GM19099 (cell line): Measurements from ENCODE around the gene CA12.

Experiments used
- POLR2A ChIP-seq: IDR thresholded peaks from 3 replicates; pipeline ENCODE4 v1.6.1; 2011; ENCODE audit warnings: low read depth; ENCODE audit not compliant: insufficient read length; ENCODE audit errors: extremely low read depth

CA12 gene

GRCh38 chr15:63381301-63382204 lies at the start of gene CA12:
Gene CA12 (minus strand): TSS chr15:63381846. CDS start chr15:63381720, 126 bp downstream.
- TF ChIP-seq POLR2A: no peak

DNA sequence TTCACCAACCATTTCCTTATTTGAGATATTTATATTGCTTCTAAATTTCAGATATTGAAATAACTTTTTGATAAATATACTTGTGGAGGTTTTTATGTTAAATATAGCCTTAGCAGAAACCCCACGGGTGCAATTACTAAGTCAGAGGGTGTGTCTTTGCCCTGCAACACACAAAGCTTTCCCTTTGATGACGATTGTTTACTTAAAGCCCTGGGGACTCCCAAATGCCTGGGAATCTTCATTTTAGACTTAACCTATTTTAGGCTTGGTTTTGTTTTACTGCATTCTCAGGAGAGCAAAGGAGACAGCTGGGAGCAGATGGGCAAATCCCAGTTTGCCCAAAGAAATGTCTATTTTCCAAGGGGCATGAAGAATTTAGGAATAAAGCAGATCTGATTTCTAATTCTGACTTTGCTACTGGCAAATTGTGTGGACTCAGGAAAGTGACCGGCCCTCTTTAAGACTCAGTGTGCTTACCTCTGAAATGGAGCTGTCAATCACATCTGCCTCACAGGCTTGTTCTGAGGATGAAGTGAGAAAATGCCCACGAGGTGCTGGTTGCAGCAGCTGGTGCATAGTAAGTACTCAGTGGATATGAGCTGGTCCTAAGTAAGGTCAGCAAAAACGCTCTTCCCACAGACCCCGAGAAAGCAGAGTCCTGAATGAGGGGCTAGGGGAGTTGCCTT lies 49.3 kb upstream of the CA12 start:
- no peak for TF ChIP-seq POLR2A

DNA sequence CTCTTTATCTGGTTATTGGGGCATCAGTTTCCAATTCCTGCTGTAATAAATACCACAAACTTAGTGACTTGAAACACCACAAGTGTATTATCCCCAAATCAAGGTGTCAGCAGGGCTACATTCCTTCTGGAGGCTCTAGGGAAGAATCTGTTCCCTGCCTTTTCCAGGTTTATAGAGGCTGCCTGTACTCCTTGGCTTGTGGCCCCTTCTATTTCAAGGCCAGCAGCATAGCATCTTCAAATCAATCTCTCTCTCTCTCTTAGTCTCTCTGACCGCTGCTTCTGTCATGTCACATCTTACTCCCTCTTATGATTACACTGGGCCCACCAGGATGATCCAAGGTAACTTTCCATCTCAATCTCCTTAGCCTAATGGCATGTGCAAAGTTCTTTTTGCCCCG lies 44.9 kb upstream of the CA12 start:
- TF ChIP-seq POLR2A: no peak

DNA sequence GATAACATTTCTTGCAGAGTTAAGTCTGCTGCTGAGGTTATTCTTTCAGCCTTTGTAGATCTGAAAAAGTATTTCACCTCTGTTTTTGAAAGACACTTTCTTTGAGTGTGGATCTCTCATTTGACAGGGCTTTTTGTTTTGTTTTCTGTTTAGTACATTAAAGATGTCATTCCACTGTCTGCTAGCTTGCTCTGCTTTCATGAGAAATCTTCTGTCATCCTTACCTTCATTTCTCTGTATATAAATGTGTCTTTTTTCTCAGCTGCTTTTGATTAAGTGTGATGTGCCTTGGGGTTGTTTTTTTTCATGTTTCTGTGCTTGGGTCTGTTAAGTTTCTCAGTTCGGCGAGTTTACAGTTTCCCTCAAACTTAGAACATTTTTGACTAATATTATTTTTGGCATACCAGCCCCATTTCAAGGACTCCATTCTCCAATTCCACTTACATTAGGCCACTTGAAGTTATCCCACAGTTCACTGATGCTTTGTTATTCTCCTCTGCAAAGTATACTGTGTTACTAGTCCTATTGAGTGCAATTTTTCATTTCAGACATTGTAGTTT lies 43.9 kb upstream of the CA12 start:
- no peak for TF ChIP-seq POLR2A

DNA sequence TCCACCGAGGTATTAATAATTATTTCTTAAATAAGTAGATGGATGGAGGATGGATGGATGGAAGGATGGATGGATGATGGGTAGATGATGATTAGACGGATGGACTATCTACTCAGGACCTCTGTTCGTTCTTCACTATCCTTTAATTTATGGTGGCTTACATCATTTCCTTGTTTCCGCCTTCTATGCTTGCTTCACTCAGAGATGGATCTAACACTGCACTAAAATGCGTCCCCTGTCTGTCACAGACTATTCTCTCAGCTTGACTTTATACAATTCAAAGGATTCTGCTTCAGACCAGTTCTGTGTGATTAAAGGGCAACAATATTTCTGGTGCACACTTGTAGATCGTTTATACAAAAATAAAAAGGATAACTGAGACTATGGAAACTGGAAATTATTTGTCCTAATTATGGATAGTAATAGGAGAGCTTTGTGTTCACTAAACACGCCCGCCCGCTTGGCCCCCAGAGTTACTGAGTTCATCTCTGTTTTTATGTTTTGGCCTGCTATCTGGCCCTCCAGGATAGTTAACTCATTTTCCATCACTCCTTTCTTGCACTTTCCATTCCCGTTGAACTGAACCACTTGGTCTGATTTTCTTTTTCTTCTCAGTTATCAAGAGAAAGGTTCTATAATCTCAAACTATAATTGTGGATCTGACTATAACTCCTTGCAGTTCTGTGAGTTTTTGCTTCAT lies 41.4 kb upstream of the CA12 start:
- TF ChIP-seq POLR2A: no peak

DNA sequence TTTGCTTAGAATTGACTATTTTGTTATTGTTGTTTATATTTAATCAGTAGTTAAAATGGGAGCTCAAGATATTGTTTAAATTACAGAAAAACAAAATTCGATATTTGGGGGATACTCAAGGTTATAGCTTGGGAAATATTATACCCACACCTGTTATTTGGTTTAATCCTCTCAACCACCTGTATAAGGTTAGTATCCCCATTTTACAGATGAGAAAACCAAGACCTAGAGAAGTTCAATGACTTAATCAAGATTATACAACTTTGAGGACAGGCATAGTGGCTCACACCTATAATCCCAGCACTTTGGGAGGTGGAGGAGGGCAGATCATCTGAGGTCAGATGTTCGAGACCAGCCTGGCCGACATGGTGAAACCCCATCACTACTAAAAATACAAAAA lies 39.8 kb upstream of the CA12 start:
- no peak for TF ChIP-seq POLR2A

DNA sequence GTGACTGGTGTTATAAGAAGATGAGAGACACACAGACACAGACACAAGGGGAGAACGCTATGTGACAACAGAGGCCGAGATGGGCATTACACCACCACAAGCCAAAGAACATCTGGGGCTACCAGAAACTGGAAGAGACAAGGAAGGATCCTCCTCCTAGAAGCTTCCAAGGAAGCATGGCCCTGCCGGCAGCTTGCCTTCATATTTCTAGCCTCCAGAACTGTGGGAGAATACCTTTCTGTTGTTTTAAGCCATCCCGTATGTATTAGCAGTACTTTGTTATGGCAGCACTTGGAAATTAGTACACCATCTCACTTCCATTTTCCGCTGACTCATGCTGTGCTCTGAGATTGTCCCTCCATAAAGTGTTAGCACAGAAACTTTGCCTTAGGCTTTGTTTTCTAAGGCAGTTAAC lies 38.7 kb upstream of the CA12 start:
- no peak for TF ChIP-seq POLR2A

DNA sequence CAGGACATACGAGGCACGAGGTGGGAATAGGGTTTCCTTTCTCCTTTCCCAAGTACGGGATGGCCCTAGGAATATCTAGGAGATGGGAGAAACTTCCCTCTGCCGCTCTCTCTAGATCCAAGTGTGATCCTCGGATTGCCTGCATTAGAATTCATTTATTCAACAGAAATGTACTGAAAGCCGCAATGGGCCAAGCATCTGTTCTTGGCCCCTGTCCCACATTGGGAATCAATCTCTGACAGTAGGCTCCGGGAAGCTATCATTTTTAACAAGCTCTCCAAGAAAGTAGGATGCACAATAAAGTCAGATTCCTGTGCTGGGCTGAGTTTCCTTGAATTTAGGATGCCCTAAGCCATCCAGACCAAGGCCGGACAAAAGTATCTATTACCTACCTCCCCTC lies 37.2 kb upstream of the CA12 start:
- TF ChIP-seq POLR2A: no peak

- TF ChIP-seq POLR2A: no peak
These were observed 36.1 kb upstream of the CA12 start for GRCh38 chr15:63417721-63418120.

DNA sequence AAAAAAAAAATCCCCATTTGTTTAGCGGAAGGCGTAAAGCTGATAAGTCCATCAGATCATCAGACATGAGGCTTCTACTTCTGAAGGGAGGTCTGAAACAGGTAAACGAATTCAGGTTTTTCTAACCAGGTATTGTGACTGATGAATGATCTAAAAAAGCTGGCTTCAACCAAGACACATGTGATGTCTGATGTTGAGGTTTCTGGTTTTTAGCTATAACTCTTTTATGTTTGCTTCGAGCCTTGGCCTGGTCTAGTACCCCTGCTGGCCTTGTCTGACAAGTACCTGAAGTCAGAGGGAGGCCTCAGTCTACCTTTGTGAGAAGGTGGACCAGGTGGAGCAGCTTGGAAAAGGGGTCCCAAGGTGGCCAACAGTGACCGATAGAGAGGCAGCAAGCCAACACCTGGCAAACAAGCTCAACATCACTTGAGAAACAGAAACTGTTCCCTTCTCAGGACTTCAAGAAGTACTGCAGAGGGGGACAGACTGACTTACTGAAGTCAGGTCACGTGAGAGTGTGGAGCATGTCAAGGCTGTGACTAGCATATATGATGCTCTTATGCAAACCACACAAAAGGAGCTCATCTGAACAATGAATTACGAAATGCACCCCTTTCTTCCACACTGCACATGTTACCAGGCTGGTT lies 33.0 kb upstream of the CA12 start:
- no peak for TF ChIP-seq POLR2A

DNA sequence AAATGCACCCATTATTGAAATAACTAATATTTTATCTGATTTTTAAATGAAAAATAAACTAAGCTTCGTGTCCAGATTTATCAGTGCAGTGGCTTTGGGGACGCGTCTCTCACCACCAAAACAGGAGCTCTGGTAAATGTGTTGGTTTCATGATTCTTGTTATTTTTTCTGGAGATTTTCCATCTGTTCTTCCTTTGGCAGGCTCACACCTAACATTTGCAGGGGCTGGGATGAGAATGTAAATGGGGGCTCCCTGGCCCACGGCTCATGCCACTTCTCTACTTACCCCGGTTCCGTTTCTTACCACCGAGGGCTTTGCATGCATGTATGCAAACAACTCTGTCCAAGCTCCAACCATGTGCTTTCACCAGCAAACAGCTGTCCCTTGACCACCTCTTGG lies 30.9 kb upstream of the CA12 start:
- TF ChIP-seq POLR2A: no peak

DNA sequence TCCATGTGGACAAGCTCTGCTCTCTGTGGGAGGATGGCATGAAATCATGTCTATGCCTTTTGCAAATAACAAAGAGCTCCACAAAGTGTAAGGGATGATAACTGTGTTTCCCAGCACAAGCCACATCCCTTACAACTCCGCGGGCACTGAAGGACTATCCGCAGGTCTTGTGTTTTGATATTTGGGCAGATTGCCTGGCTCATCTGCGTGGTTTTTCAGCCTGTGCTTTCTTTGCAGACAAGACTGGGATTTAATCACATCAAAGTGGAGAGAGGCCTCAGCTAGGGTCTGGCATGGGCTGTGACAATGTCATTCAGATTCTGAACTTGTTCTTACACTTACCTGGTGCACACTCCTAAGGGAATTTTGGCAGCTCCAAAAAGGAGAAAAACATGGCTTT lies 30.2 kb upstream of the CA12 start:
- no peak for TF ChIP-seq POLR2A

GRCh38 chr15:63409179-63409578 lies 27.5 kb upstream of the CA12 start:
- TF ChIP-seq POLR2A: no peak

GRCh38 chr15:63408524-63408923 lies 26.9 kb upstream of the CA12 start:
- no peak for TF ChIP-seq POLR2A

- TF ChIP-seq POLR2A: no peak
These were observed 26.0 kb upstream of the CA12 start for GRCh38 chr15:63407612-63408011.

- no peak for TF ChIP-seq POLR2A
These were observed 24.2 kb upstream of the CA12 start for GRCh38 chr15:63405683-63406390.
